ENCODE data around the gene TRMT10B.
A peak's percentile ranks its signal among the peaks of the same experiment; 100 is the strongest.
"Not testable (repeated sequence)": the region's sequence is repeated elsewhere in the genome, so short reads cannot be mapped to it uniquely, and the experiment has no call there.

TRMT10B gene

GRCh38 chr9:37753489-37754190 lies at the start of gene TRMT10B:
TRMT10B (plus strand) TSS chr9:37753805; CDS start chr9:37761932, 8,127 bp downstream.
- peak; percentile 76 for DNase-seq

GRCh38 chr9:37705787-37706186 lies 47.8 kb upstream of the TRMT10B start:
- no peak for DNase-seq

- no peak for DNase-seq
Observed at GRCh38 chr9:37706290-37706689, 47.3 kb upstream of the TRMT10B start.

GRCh38 chr9:37707748-37708147 lies 45.9 kb upstream of the TRMT10B start:
- no peak for DNase-seq

- no peak for DNase-seq
Observed at GRCh38 chr9:37710046-37710445, 43.6 kb upstream of the TRMT10B start.

- DNase-seq, result no peak
Observed at GRCh38 chr9:37715260-37715659, 38.3 kb upstream of the TRMT10B start.

- no peak for DNase-seq
Observed at GRCh38 chr9:37715991-37716505, 37.6 kb upstream of the TRMT10B start.

GRCh38 chr9:37719526-37719925 lies 34.1 kb upstream of the TRMT10B start:
- DNase-seq, result no peak

GRCh38 chr9:37727013-37727412 lies 26.6 kb upstream of the TRMT10B start:
- no peak for DNase-seq

GRCh38 chr9:37729499-37729898 lies 24.1 kb upstream of the TRMT10B start:
- DNase-seq, result no peak

GRCh38 chr9:37730256-37730655 lies 23.3 kb upstream of the TRMT10B start:
- no peak for DNase-seq

GRCh38 chr9:37730839-37731238 lies 22.8 kb upstream of the TRMT10B start:
- no peak for DNase-seq

- no peak for DNase-seq
Observed at GRCh38 chr9:37732086-37732741, 21.4 kb upstream of the TRMT10B start.

GRCh38 chr9:37732952-37733351 lies 20.7 kb upstream of the TRMT10B start:
- DNase-seq, result no peak

- no peak for DNase-seq
Observed at GRCh38 chr9:37739222-37739621, 14.4 kb upstream of the TRMT10B start.

GRCh38 chr9:37740128-37740527 lies 13.5 kb upstream of the TRMT10B start:
- DNase-seq, result no peak

- no peak for DNase-seq
Observed at GRCh38 chr9:37740631-37741328, 12.8 kb upstream of the TRMT10B start.

GRCh38 chr9:37745970-37746369 lies 7.6 kb upstream of the TRMT10B start:
- no peak for DNase-seq

- DNase-seq, result no peak
Observed at GRCh38 chr9:37746448-37747270, 6.9 kb upstream of the TRMT10B start.

GRCh38 chr9:37747271-37747753 lies 6.3 kb upstream of the TRMT10B start:
- DNase-seq, result peak; percentile 38 to 48

GRCh38 chr9:37749129-37749528 lies 4.5 kb upstream of the TRMT10B start:
- DNase-seq, result no peak

GRCh38 chr9:37751186-37751585 lies 2.4 kb upstream of the TRMT10B start:
- DNase-seq, result no peak

- not testable (repeated sequence) for DNase-seq
Observed at GRCh38 chr9:37751704-37752103, 1.9 kb upstream of the TRMT10B start.

Data from stimulated activated CD4-positive, alpha-beta T cell treated with anti-CD3 and anti-CD28 coated beads, Interleukin-4, amount 100 ng/mL, for 4 hours (primary cell).